Measurements from ENCODE around the gene GPC6.

DNA sequence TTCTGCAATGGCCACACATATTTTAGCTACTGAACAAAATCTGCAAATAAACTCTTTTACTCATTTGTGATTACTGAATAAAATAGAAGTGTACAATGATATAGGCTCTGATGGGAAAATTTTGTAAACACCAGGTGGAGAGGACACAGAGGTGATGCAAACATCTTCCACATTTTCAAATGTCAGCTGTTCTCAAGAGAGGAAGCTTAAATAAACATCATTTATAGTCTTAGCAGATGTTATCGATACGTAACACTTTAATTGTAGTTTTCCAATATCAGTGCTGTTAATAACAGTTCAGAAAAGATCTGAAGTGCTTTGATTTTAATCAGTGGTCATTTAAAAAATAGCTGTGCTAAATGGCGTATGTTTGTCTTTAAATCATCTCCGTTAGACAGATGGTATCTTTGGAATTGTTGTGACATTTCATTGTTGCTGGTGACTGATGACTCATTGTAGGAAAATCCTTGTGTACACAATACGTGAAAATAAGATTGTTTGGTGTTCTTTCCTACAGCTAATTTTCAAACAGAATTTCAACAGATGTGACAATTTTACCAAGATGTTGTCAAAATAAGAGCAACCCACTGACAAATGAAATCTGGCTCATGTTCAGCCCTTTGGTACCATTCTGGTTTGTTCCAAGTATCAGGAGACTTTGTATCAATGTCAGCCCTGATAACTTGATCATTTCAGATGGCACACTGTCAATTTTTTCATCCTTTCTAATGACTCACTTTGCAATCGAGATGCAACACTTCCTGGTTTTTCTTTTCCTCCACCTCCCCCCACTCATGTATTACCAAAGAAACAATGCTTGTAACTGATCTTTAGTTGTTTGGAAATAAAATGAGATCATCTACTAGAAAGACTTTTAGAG is 736.9 kb downstream of the GPC6 start:
- TF ChIP-seq RAD21 (conservative IDR thresholded peaks at IDR 0.05): no peak
- no peak for TF ChIP-seq CTCF (IDR thresholded peaks at IDR 0.05; ENCODE audit: poor library complexity, severe bottlenecking)
- TF ChIP-seq EP300 (conservative IDR thresholded peaks at IDR 0.05; ENCODE audit: poor library complexity, severe bottlenecking): peak; percentile 46
- TF ChIP-seq MXI1 (conservative IDR thresholded peaks at IDR 0.05; ENCODE audit: poor library complexity, severe bottlenecking): no peak
- no peak for TF ChIP-seq EZH2 (IDR thresholded peaks at IDR 0.05; ENCODE audit: borderline replicate concordance, insufficient read depth, low read length, poor library complexity, severe bottlenecking)

All from neural cell (in vitro differentiated cells).